SKM-1 treated with dmso at 0.1 percent for 144 hours (cell line): ENCODE data around the gene UGT1A7.

Experiments
- DNase-seq: peaks from one replicate; lab custom pipeline; 2025; ENCODE audit not compliant: unreplicated experiment; lab: John Stamatoyannopoulos, UW

Gene UGT1A7

DNA sequence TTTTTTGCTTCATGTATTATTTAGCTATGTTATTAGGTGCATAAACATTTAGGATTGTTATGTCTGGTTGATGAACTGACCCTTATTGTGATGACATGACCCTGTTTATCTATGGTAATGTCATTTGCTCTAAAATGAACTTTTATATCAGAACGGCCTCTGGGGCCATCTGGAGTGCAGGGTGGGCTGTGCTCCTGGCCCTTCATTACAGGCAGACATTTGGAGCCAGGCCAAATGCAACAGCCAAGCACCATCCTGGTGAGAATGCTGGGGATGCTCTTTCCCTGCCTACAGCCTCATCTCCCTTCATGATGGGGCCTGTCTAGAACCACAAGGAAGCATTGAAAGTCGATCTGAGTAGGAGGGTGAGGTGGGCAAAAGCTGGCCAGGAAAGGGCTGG is 134.6 kb downstream of the UGT1A7 start:
- no peak for DNase-seq

DNA sequence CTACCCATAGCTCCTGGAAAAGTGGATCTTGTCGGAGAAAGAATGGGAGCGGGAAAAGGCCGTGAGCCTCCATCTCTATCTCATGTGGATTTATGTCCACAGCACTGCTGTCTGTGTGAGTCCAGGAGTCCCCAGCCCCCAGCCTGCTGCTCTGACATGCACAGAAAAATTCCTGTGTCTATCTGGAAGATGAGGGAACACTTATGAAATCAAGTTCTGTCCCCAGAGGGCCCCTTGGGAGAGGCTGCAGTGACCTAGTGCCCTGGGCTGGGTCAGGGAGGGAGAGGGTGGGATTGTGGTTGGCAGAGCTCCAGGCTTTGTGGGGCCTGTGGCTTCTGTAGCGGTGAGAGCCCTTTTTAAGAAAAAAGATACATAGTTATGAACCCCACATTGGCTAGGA is 135.1 kb downstream of the UGT1A7 start:
- DNase-seq = no peak

DNA sequence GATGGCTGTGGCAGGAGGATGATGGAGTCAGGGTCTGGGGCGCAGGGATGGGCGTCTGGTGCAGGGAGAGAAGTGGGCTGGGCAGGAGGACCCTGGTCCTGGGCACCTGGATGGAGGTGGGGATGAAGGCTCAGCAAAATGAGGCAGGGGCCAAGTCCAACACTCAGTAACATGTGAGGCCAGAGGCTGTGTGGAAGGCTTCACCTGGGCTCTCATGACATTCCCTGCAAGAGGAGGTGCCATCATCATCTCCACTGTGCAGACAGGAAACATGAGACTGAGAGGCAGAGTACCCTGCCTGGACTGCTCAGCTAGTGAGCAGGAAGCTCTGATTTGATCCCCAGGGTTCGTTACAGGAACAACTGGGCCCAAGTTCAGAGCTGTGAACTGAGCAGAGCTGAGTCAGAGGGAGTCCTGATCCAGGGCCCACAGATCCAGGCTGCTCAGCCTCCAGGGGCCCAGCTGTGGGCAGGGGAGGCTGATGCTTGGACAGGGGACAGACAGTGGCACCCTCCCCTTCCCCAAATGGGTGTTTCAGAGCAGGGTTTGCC is 135.7 kb downstream of the UGT1A7 start:
- DNase-seq = no peak

DNA sequence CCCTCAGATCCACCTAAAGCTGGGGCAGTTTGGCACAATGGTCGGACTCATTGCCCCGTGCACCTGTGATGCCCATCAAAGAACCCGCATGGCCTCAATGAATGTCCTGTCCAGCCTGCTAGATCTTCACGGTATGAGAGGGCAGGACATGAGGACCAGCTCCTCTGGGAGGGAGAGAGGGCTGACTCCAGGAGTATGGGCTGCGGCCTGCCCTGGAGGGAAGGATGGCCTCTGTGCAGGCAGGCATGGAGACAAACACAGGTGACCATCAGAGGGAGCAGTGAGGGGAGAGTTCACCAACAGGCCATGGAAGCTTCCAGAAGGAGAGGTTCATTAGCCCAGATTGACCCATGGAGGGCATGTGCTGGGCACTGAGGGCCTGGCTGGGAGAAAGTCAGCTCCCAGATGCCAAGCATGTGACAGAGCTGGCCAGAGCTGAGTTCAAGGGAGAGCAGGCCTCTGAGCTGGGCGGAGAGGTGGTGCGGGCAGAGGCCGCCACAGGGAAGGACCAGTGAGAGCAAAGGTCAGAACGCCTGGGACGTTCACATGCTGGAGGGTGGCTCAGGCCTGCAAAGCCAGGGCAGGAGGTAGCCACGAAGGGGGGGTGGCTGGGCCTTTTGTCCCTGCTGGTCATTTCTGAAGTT is 136.4 kb downstream of the UGT1A7 start:
- no peak for DNase-seq

DNA sequence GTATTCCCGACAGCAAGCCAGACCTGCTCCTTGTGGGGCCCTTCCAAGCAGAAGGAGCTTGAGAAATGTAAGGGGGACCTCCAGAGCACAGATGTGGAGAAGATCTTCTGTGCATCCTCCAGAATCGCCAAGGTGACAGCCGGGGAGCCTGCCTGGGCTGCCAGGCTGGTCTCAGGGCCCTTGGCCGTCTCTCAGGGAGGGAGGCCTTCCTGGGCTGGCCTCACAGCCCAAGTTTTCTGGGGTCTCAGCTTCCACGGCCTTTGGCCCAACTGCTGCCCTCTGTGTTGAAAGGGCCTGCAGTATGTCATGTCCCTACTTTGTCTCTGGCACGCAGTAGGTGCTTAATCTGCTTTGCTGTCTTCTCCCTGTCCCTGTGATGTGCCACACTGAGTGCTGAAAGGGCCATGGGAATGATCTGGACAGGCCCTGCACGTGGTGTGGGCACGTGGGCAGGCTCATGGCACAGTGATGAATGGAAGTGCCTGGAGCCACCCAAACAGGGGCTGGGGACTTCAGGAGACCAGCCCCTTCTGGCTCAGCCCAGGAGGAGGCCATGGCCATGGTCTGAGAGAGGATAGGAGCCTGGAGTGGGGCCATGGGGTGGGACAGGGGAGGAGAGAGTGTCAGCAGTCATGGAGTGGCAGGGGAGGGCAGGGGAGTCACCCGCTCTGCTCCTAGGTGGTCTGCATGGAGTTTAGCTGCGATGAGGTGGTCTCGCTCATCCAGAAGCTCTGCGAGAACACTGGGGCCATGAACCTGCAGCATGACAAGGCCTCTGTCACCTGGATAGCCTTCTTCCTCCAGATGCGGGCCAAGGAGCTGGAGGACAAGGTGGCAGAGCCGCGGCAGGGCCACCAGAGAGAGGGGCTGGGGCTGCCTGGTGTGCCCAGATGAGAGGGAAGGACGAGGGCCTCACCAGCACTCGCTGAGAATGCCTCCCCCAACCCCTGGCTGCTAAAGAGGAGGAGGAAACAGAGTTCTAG is 137.2 kb downstream of the UGT1A7 start:
- DNase-seq = no peak

DNA sequence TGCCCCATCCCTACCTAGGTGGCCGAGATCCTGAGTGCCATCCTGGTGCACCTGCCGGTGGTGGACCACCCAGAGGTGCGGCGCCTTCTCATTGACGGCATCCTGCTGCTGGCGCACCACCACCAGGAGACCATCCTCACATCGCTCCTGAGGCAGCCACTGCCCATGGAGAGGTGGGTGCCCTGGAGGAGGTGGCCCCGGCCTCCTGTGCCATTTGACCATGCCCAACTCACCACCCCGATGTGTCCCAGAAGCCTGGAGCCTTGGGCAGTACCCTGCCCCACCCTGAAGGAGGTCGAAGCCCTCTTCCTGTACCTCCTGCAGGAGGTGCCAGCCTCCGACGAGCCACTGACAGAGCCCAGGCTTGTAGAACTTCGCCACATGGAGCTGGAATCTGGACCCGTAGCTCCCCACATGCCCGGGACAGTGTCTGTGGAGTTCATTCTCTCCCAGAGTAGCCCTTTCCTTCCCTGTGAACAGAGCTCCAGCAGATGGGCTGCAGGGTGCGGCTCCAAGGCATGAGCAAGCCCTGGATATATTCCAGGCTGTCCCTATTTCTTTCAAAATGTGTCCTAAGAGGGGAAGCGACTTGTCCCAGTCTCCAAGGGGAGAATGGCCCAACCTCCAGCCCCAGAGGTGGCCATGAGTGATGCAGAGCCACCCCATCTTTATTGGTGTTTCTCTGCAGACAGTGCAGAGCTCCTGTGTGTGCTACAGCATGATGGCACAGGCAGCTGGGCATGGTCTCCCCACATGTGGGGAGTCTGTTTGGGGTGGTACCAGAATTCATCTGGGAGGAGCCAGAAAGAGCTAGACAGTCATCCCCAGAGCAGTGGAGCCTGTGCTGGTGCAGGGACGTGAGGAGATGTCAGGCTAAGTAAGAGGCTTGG is 138.4 kb downstream of the UGT1A7 start:
- DNase-seq = no peak

DNA sequence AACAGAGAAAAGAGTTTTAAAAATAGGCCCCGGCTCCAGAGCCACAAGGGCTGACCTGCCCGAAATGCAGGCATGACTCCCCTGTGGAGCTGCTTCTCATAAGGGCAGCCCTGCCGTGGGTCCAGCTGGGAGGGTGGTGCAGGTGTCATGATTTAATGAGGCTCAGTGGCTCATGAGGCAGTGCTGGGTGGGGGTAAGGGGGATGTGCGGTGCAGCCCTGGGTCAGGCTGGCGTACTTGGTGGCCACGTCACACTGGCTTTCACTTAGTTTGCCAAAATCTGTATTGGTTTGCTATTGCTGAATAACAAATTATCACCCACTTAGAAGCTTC is 139.0 kb downstream of the UGT1A7 start:
- DNase-seq = no peak

DNA sequence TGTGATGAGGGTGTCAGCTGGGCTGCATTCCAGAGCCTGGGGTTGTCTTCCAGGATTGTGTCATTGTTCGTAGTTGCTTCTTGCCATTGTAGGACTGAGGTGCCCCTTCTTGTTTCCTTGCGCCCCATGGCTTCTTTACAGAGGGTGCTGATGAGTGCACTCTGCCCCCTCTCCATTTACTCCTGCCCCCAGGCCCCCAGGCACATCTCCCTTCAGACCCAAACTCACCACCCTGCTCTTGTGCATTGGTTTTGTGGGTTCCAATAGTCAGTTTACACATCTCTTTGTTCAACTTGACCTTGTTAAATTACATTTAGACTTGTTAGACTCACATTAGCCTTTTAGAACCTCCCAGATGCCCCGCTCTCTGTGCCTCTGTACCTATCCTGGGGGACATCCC is 139.5 kb downstream of the UGT1A7 start:
- no peak for DNase-seq

DNA sequence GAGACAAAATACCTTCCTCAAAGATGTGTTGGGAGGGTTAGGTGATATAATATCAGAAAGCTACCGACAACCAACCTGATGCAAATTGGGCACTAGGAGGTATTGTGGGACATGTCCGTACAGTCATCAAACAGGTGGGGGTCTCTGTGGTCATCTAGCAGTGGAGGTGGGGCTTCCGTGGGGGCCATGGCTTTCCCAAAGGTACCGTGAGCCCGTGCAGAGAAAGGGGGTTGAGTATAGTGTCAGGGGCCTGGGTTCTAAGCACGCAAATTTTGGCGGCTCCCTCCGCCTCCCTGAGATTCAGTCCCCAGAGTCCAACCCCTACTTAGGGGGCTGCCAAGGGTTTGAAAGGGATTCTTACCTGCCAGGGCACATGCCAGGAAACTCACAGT is 140.0 kb downstream of the UGT1A7 start:
- DNase-seq = no peak

DNA sequence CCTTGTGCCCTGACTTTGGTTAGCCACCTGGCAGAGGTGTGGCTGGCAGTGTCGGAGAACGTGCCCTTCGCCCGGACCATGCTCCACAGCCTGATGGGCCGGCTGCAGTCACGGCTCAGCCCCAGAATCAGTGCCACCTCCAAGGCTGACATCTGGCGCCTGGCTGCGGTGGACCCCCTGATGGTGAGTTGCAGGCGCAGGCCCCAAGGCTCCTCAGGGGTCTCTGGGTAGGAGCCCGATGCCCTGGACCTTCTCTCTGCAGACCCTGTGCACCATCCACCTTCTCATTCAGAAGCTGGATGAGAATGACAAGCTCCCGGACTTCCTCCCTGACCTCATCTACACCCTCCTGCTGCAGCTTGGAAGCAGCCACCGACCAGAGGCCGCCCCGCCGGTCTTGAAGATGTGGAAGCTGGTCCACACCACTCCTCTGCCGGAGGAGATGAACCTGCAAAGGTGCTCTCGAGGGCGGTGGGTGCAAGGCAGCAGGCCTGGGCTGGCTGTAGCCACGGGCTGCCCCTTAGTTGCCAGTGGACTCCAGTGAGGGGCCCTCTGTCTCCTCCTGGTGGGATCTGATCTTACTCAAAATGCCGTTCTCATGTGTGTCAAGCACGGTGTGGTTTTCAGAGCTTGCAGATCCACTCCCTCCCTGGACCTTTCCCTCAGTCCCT is 140.5 kb downstream of the UGT1A7 start:
- DNase-seq = no peak
